ENCODE data around the gene TBL3. TPM values are rescaled to one million over a fixed set of nuclear protein-coding genes. Genes with fewer than 3 reads are reported as not detected.

The TBL3 gene
- total and polyA plus RNA-seq, 9 of the 15 experiments (the other 6 are each of a cell fraction or from before 2014, with no cell fraction given), result 0.97 to 117 (median 24.5) TPM

GRCh38 chr16:1958715-1959268 is 13.1 kb upstream of the TBL3 start:
- intact Hi-C loops (cut with micrococcal nuclease) (no loop called here), in situ Hi-C loops (cut with MboI) (no loop called here)
- H3K4me3 ChIP-seq, result peak overlapping the region; percentile 65
- BruUV-seq (replicated peaks), result no TSS peak
- H4K20me1 ChIP-seq (replicated peaks; ENCODE audit: control insufficient read depth, insufficient read depth, low read length), result peaks cover 31% of the 10 kb centered on the region
- peaks cover 34% of the 10 kb centered on the region for H3K36me3 ChIP-seq (ENCODE audit: control insufficient read depth, insufficient read depth, low read length)
- no peaks in the 10 kb centered on the region for H3K27me3 ChIP-seq (ENCODE audit: control insufficient read depth in 2 of 2, insufficient read depth in 2 of 2, low read length in 2 of 2)
- H3K79me2 ChIP-seq (ENCODE audit: control insufficient read depth, insufficient read depth, low read length), result peaks cover 45% of the 10 kb centered on the region
- peak; percentile 35 for FAIRE-seq
- H3K9ac ChIP-seq (ENCODE audit: insufficient read depth in 1 of 2, low read depth in 2 of 2, low read length in 2 of 2), result peak overlapping the region; percentile 75 to 94
- H3K4me2 ChIP-seq (ENCODE audit: insufficient read depth, low read length), result peak overlapping the region; percentile 100
- 39% methylated on average over 13 of the region's 14 CpGs for WGBS (ENCODE audit: insufficient coverage, low coverage, missing lambda C conversion rate)
- ChIA-PET POLR2A (no interaction called here), CTCF (ENCODE audit: low intra/inter-chr PET ratio) (interaction anchor here (0.6 kb wide), 1 partner anchor 98 kb away, joined by 3 read pairs; no protein-coding TSS in a partner anchor)
- H3K9me1 ChIP-seq (ENCODE audit: control insufficient read depth, insufficient read depth, low read length), result no peaks in the 10 kb centered on the region
- H3K9me3 ChIP-seq (replicated peaks; ENCODE audit: control insufficient read depth, insufficient read depth, low read depth, low read length), result no peaks in the 10 kb centered on the region
- peak overlapping the region; percentile 58; the same call in 2 of the 3 replicates for H3K27ac ChIP-seq (ENCODE audit: extremely low read depth, low read depth, low read length)
- peaks cover 8 to 52% of the 10 kb centered on the region in 2 experiments; a peak in 4 of 5 replicates for H3K4me1 ChIP-seq (replicated peaks in 1 of 2; ENCODE audit: control insufficient read depth in 2 of 2, insufficient read depth in 2 of 2, low read length in 2 of 2)
- peak overlapping the region; percentile 96 for H2AFZ ChIP-seq (ENCODE audit: low read depth, low read length)
- no peak for ATAC-seq
- DNase-seq (ENCODE audit: extremely low read depth in 1 of 4, low spot score in 3 of 4), result no peak
- TF ChIP-seq NBN (IDR thresholded peaks at IDR 0.05; ENCODE audit: low read depth), result 0 out of 2 replicates have a peak, but pooled peaks have one; percentile 24
- no peak for TF ChIP-seq GATA2 (CRISPR knock-in tag; IDR thresholded peaks at IDR 0.05)
- no peak for TF ChIP-seq E2F3 (CRISPR knock-in tag; IDR thresholded peaks at IDR 0.05)
- TF ChIP-seq BCOR (IDR thresholded peaks at IDR 0.05), result peak; percentile 91
- peak; percentile 77 for TF ChIP-seq ZNF436 (CRISPR knock-in tag; IDR thresholded peaks at IDR 0.05)
- TF ChIP-seq, protein P1, sequence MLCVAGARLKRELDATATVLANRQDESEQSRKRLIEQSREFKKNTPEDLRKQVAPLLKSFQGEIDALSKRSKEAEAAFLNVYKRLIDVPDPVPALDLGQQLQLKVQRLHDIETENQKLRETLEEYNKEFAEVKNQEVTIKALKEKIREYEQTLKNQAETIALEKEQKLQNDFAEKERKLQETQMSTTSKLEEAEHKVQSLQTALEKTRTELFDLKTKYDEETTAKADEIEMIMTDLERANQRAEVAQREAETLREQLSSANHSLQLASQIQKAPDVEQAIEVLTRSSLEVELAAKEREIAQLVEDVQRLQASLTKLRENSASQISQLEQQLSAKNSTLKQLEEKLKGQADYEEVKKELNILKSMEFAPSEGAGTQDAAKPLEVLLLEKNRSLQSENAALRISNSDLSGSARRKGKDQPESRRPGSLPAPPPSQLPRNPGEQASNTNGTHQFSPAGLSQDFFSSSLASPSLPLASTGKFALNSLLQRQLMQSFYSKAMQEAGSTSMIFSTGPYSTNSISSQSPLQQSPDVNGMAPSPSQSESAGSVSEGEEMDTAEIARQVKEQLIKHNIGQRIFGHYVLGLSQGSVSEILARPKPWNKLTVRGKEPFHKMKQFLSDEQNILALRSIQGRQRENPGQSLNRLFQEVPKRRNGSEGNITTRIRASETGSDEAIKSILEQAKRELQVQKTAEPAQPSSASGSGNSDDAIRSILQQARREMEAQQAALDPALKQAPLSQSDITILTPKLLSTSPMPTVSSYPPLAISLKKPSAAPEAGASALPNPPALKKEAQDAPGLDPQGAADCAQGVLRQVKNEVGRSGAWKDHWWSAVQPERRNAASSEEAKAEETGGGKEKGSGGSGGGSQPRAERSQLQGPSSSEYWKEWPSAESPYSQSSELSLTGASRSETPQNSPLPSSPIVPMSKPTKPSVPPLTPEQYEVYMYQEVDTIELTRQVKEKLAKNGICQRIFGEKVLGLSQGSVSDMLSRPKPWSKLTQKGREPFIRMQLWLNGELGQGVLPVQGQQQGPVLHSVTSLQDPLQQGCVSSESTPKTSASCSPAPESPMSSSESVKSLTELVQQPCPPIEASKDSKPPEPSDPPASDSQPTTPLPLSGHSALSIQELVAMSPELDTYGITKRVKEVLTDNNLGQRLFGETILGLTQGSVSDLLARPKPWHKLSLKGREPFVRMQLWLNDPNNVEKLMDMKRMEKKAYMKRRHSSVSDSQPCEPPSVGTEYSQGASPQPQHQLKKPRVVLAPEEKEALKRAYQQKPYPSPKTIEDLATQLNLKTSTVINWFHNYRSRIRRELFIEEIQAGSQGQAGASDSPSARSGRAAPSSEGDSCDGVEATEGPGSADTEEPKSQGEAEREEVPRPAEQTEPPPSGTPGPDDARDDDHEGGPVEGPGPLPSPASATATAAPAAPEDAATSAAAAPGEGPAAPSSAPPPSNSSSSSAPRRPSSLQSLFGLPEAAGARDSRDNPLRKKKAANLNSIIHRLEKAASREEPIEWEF (CRISPR knock-in tag; IDR thresholded peaks at IDR 0.05), result no peak
- no peak for TF ChIP-seq TAF15 (IDR thresholded peaks at IDR 0.05; ENCODE audit: low read depth, low read length)
- TF ChIP-seq ZNF217 (CRISPR knock-in tag; IDR thresholded peaks at IDR 0.05), result no peak
- TF ChIP-seq HNRNPL (IDR thresholded peaks at IDR 0.05; ENCODE audit: low read depth, low read length), result no peak
- no peak for TF ChIP-seq ZNF740 (CRISPR knock-in tag; IDR thresholded peaks at IDR 0.05)
- TF ChIP-seq ZNF740 (tag; IDR thresholded peaks at IDR 0.05), result no peak
- TF ChIP-seq, protein P2, sequence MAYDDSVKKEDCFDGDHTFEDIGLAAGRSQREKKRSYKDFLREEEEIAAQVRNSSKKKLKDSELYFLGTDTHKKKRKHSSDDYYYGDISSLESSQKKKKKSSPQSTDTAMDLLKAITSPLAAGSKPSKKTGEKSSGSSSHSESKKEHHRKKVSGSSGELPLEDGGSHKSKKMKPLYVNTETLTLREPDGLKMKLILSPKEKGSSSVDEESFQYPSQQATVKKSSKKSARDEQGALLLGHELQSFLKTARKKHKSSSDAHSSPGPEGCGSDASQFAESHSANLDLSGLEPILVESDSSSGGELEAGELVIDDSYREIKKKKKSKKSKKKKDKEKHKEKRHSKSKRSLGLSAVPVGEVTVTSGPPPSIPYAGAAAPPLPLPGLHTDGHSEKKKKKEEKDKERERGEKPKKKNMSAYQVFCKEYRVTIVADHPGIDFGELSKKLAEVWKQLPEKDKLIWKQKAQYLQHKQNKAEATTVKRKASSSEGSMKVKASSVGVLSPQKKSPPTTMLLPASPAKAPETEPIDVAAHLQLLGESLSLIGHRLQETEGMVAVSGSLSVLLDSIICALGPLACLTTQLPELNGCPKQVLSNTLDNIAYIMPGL (CRISPR knock-in tag; IDR thresholded peaks at IDR 0.05), result 0 out of 2 replicates have a peak, but pooled peaks have one; percentile 21
- TF ChIP-seq ZFP36 (IDR thresholded peaks at IDR 0.05; ENCODE audit: low read depth, low read length, partially characterized antibody), result peak; percentile 96
- peak; percentile 24; the same call in 1 of the 2 replicates for TF ChIP-seq HDAC2 (IDR thresholded peaks at IDR 0.05)
